Right ventricle myocardium superior (tissue), 1 donor: ENCODE data around the gene CRX. TPM values are rescaled to one million over a fixed set of nuclear protein-coding genes. Genes with fewer than 3 reads are reported as not detected.
"Not testable (repeated sequence)": the region's sequence is repeated elsewhere in the genome, so short reads cannot be mapped to it uniquely, and the experiment has no call there.

Experiments used
- ATAC-seq: fragments of 200-7000 bp; cut with Tn5 transposase; one replicate; pipeline ENCODE4 v1.9.1; 2020; ENCODE audit warnings: mild to moderate bottlenecking; ENCODE audit not compliant: poor library complexity
- DNase-seq: peaks from one replicate; pipeline ENCODE4 v3.0.0-alpha.2; 2020
- intact Hi-C: fragments of 100-400 bp; cut with DNase I; formaldehyde crosslinking; loops from one replicate; pipeline ENCODE4 v1.11.2; 2022
- total RNA-seq: library from RNA; stranded (reverse); fragmentation: NEBNext Ultra II Directional; extraction: Animal tissue kit (Norgen Biotek cat#: 25700); gene quantifications from one replicate; pipeline ENCODE4 v1.2.1, GENCODE V29; 2021
- donor health status: DM: no; HTN: yes; CAD: no; lungs with severe emphysema.

Gene CRX
- total RNA-seq, 1 donor from 2014 or later = not detected

GRCh38 chr19:47848823-47849473, 27.2 kb downstream of the CRX start:
- DNase-seq (no peak), ATAC-seq (no peak)
- intact Hi-C loops = no loop called here

GRCh38 chr19:47853003-47853402, 31.3 kb downstream of the CRX start:
- DNase-seq (no peak), ATAC-seq (no peak)
- intact Hi-C loops = no loop called here

- DNase-seq (no peak), ATAC-seq (no peak)
- intact Hi-C loops = no loop called here
These were observed 32.7 kb downstream of the CRX start for GRCh38 chr19:47854459-47854858.

- DNase-seq = not testable (repeated sequence)
These were observed 36.5 kb downstream of the CRX start for GRCh38 chr19:47858231-47858630.

GRCh38 chr19:47858646-47859285, 37.0 kb downstream of the CRX start, which contains the start of gene TPRX2:
Gene TPRX2 (plus strand): TSS chr19:47859235. CDS start chr19:47859247, 12 bp downstream.
- DNase-seq, intact Hi-C loops, ATAC-seq: not testable (repeated sequence)

More at GRCh38 chr19:47858231-47858630, 36.5 kb downstream of the CRX start:
- intact Hi-C loops, ATAC-seq: not testable (repeated sequence)

- intact Hi-C loops, ATAC-seq, DNase-seq: not testable (repeated sequence)
These were observed 38.1 kb downstream of the CRX start for GRCh38 chr19:47859838-47860237.

- DNase-seq = no peak
- intact Hi-C loops = no loop called here
- ATAC-seq = no peak
These were observed 39.0 kb downstream of the CRX start for GRCh38 chr19:47860602-47861297.

- ATAC-seq = no peak
- no peak for DNase-seq
- intact Hi-C loops = no loop called here
These were observed 39.9 kb downstream of the CRX start for GRCh38 chr19:47861630-47862029.

- peak; percentile 99 for ATAC-seq
- peak; percentile 89 for DNase-seq
- intact Hi-C loops = no loop called here
These were observed 41.8 kb downstream of the CRX start for GRCh38 chr19:47863514-47863936.

- no peak for ATAC-seq
- intact Hi-C loops = no loop called here
- DNase-seq = no peak
These were observed 43.4 kb downstream of the CRX start for GRCh38 chr19:47865166-47865565.

- ATAC-seq (no peak), DNase-seq (no peak)
- intact Hi-C loops = no loop called here
These were observed 57.2 kb downstream of the CRX start for GRCh38 chr19:47878906-47879305.

- DNase-seq, intact Hi-C loops, ATAC-seq: not testable (repeated sequence)
These were observed 57.6 kb downstream of the CRX start for GRCh38 chr19:47879385-47879784.

GRCh38 chr19:47881757-47882156, 60.0 kb downstream of the CRX start:
- DNase-seq = no peak
- no peak for ATAC-seq

GRCh38 chr19:47882890-47883289, 61.2 kb downstream of the CRX start:
- intact Hi-C loops = no loop called here
- ATAC-seq (no peak), DNase-seq (no peak)

More at GRCh38 chr19:47881757-47882156, 60.0 kb downstream of the CRX start:
- intact Hi-C loops = no loop called here

- no peak for DNase-seq
- no peak for ATAC-seq
- intact Hi-C loops = no loop called here
These were observed 63.3 kb downstream of the CRX start for GRCh38 chr19:47885067-47885463.

GRCh38 chr19:47886010-47886559, 64.3 kb downstream of the CRX start, which contains the start of gene SULT2A1:
Gene SULT2A1 (minus strand): TSS chr19:47886315. CDS start chr19:47886257, 58 bp downstream.
- intact Hi-C loops = no loop called here
- ATAC-seq (no peak), DNase-seq (no peak)

GRCh38 chr19:47890865-47891621, 69.3 kb downstream of the CRX start:
- DNase-seq (no peak), ATAC-seq (no peak)
- intact Hi-C loops = no loop called here

- no peak for ATAC-seq
These were observed 69.8 kb downstream of the CRX start for GRCh38 chr19:47891622-47891922.

More at GRCh38 chr19:47891622-47891922, 69.8 kb downstream of the CRX start:
- intact Hi-C loops = no loop called here
- no peak for DNase-seq
